Endothelial cell of umbilical vein (primary cell): Measurements from ENCODE around the gene DACT1.

ENCODE experiments used
- CTCF ChIP-seq, 2 donors: IDR thresholded peaks; 1 replicate in 1 of 2; 2 replicates in 1 of 2; pipeline ENCODE4 v1.5.1; 2011; ENCODE audit warnings: low read length in 2 of 2, mild to moderate bottlenecking in 2 of 2, moderate library complexity in 2 of 2, control low read depth in 1 of 2, inconsistent platforms in 1 of 2, low read depth in 1 of 2; ENCODE audit not compliant: insufficient read depth in 1 of 2; ENCODE audit errors: extremely low read depth in 1 of 2
- EZH2 ChIP-seq: IDR thresholded peaks from 2 replicates; pipeline ENCODE4 v1.6.1; 2012; ENCODE audit warnings: borderline replicate concordance, low read depth, mild to moderate bottlenecking, moderate library complexity, low read length, inconsistent platforms; ENCODE audit not compliant: severe bottlenecking
- MYC ChIP-seq: IDR thresholded peaks from one replicate; pipeline ENCODE4 v1.6.1; 2011; ENCODE audit warnings: mild to moderate bottlenecking, low read depth, low read length

GRCh38 chr14:58662759-58663158 lies 25.0 kb downstream of the DACT1 start:
- TF ChIP-seq CTCF (IDR thresholded peaks at IDR 0.05; ENCODE audit: extremely low read depth in 1 of 2, insufficient read depth in 1 of 2, low read depth in 1 of 2, low read length in 2 of 2) (no peak), EZH2 (no peak), MYC (no peak)
